ENCODE results near the gene EYS. TPM values are rescaled to one million over a fixed set of nuclear protein-coding genes. Genes with fewer than 3 reads are reported as not detected.

Gene EYS
- total RNA-seq, 4 donors from 2014 or later: under 0.01 TPM; not detected in 3

GRCh38 chr6:64146094-64146493, 1560.9 kb downstream of the EYS start:
- TF ChIP-seq POLR2A (IDR thresholded peaks at IDR 0.05; ENCODE audit: low read depth) (no peak), POLR2AphosphoS5 (IDR thresholded peaks at IDR 0.05) (no peak), EP300 (IDR thresholded peaks at IDR 0.05) (no peak), CTCF (IDR thresholded peaks at IDR 0.05) (no peak)
- H3K4me3 ChIP-seq: no peak overlapping the region
- no peak for DNase-seq (ENCODE audit: extremely low spot score)
- H3K9me3 ChIP-seq: no peaks in the 10 kb centered on the region
- no peaks in the 10 kb centered on the region for H3K27me3 ChIP-seq
- no peaks in the 10 kb centered on the region for H3K36me3 ChIP-seq
- no peak overlapping the region for H3K27ac ChIP-seq (replicated peaks in 1 of 4)
- H3K4me1 ChIP-seq: no peaks in the 10 kb centered on the region
- 39% methylated on average over 1 of the region's 1 CpG for WGBS
- intact Hi-C loops (cut with DNase I): no loop called here

GRCh38 chr6:64145658-64146057, 1561.4 kb downstream of the EYS start:
- WGBS: 81% methylated on average over 2 of the region's 2 CpGs
- Histone ChIP-seq H3K36me3 (no peaks in the 10 kb centered on the region), H3K9me3 (no peaks in the 10 kb centered on the region), H3K27me3 (no peaks in the 10 kb centered on the region), H3K4me1 (no peaks in the 10 kb centered on the region), H3K27ac (replicated peaks in 1 of 4) (no peak overlapping the region), H3K4me3 (no peak overlapping the region)
- intact Hi-C loops (cut with DNase I): no loop called here
- TF ChIP-seq CTCF (IDR thresholded peaks at IDR 0.05) (no peak), POLR2AphosphoS5 (IDR thresholded peaks at IDR 0.05) (no peak), EP300 (IDR thresholded peaks at IDR 0.05) (no peak), POLR2A (IDR thresholded peaks at IDR 0.05; ENCODE audit: low read depth) (no peak)
- DNase-seq (ENCODE audit: extremely low spot score): no peak

GRCh38 chr6:64143101-64143500, 1563.9 kb downstream of the EYS start:
- no peak for DNase-seq (ENCODE audit: extremely low spot score)
- Histone ChIP-seq H3K4me1 (no peaks in the 10 kb centered on the region), H3K27ac (replicated peaks in 1 of 4) (no peak overlapping the region), H3K27me3 (no peaks in the 10 kb centered on the region), H3K4me3 (no peak overlapping the region), H3K9me3 (no peaks in the 10 kb centered on the region), H3K36me3 (no peaks in the 10 kb centered on the region)
- TF ChIP-seq EP300 (IDR thresholded peaks at IDR 0.05) (no peak), POLR2A (IDR thresholded peaks at IDR 0.05; ENCODE audit: low read depth) (no peak), CTCF (IDR thresholded peaks at IDR 0.05) (no peak), POLR2AphosphoS5 (IDR thresholded peaks at IDR 0.05) (no peak)
- intact Hi-C loops (cut with DNase I): no loop called here
- WGBS: 81% methylated on average over 2 of the region's 2 CpGs

- WGBS: 96% methylated on average over 2 of the region's 2 CpGs
- intact Hi-C loops (cut with DNase I): no loop called here
These were observed 1565.3 kb downstream of the EYS start for GRCh38 chr6:64141680-64142079.

More at GRCh38 chr6:64141680-64142079, 1565.3 kb downstream of the EYS start:
- H3K27me3 ChIP-seq: no peaks in the 10 kb centered on the region
- no peaks in the 10 kb centered on the region for H3K36me3 ChIP-seq
- H3K4me3 ChIP-seq: no peak overlapping the region
- no peak overlapping the region for H3K27ac ChIP-seq (replicated peaks in 1 of 4)
- DNase-seq (ENCODE audit: extremely low spot score): no peak
- no peaks in the 10 kb centered on the region for H3K9me3 ChIP-seq
- H3K4me1 ChIP-seq: no peaks in the 10 kb centered on the region
- TF ChIP-seq EP300 (IDR thresholded peaks at IDR 0.05): no peak
- TF ChIP-seq CTCF (IDR thresholded peaks at IDR 0.05): no peak
- no peak for TF ChIP-seq POLR2AphosphoS5 (IDR thresholded peaks at IDR 0.05)
